GM12878 (cell line): ENCODE results near the gene SOX30. TPM values are rescaled to one million over a fixed set of nuclear protein-coding genes. Genes with fewer than 3 reads are reported as not detected.

Experiments used
- ATAC-seq: fragments of 200-7000 bp; cut with Tn5 transposase; 3 replicates; pipeline ENCODE4 v1.9.1; 2020; ENCODE audit warnings: mild to moderate bottlenecking, moderate library complexity
- BruUV-seq: library from RNA; stranded (reverse); fragments of 400-500 nt; replicated peaks from 2 replicates; lab custom pipeline; 2021; lab: Mats Ljungman, UMichigan
- CTCF ChIA-PET: fragments of 300-600 bp; sonication (Branson Sonifier 250); formaldehyde crosslinking; extraction: SDS; loops from one replicate; lab custom pipeline; 2021; ENCODE audit warnings: inconsistent platforms; lab: Yijun Ruan, JAX
- POLR2A ChIA-PET: fragments of 350-600 bp; formaldehyde crosslinking; extraction: SDS; loops from one replicate; lab custom pipeline; 2021; ENCODE audit warnings: inconsistent platforms; lab: Charles Lee
- RAD21 ChIA-PET: fragments of 300-600 bp; sonication (Branson Sonifier 250); formaldehyde crosslinking; loops from one replicate; lab custom pipeline; 2023; ENCODE audit warnings: antibody characterized with exemption; ENCODE audit not compliant: unreplicated experiment; lab: Charles Lee
- SMC1A ChIA-PET: fragments of 300-600 bp; sonication (Branson Sonifier 250); formaldehyde crosslinking; loops from one replicate; lab custom pipeline; 2023; ENCODE audit not compliant: unreplicated experiment, uncharacterized antibody; lab: Charles Lee
- DNase-seq: peaks from one replicate; pipeline ENCODE4 v3.0.0-alpha.2; 2011; ENCODE audit warnings: low read depth, low spot score
- FAIRE-seq: peaks from 3 replicates; lab custom pipeline; 2011; peaks lifted over from hg19 to GRCh38; lab: Jason Lieb, UNC
- H2AFZ ChIP-seq: 2 replicates; pipeline ENCODE4 v1.6.0; 2011; ENCODE audit warnings: low read depth, low read length, control low read depth; ENCODE audit not compliant: control insufficient read depth
- H3K27ac ChIP-seq: 2 replicates; pipeline ENCODE4 v1.5.1; 2011; ENCODE audit warnings: control low read depth; ENCODE audit not compliant: control insufficient read depth, insufficient read depth
- H3K27me3 ChIP-seq, 2 experiments: replicated peaks in 1 of 2; 2 replicates each; pipeline versions ENCODE4 v1.6.0 to v1.6.1; 2011; ENCODE audit warnings: low read length in 1 of 2; ENCODE audit not compliant: control insufficient read depth in 2 of 2, insufficient read depth in 2 of 2
- H3K36me3 ChIP-seq, 2 experiments: 2 replicates each; pipeline ENCODE4 v1.5.1; 2011; ENCODE audit warnings: low read length in 1 of 2; ENCODE audit not compliant: control insufficient read depth in 2 of 2, insufficient read depth in 2 of 2
- H3K4me1 ChIP-seq: 2 replicates; pipeline ENCODE4 v1.6.1; 2011; ENCODE audit warnings: mild to moderate bottlenecking, low read length, moderate library complexity, mixed read lengths; ENCODE audit not compliant: control insufficient read depth, insufficient read depth
- H3K4me2 ChIP-seq: 2 replicates; pipeline ENCODE4 v1.6.0; 2011; ENCODE audit warnings: control low read depth; ENCODE audit not compliant: control insufficient read depth, insufficient read depth
- H3K4me3 ChIP-seq: fragments of 200-600 bp; sonication (generic); 2 replicates; pipeline ENCODE4 v1.5.1; 2016
- H3K79me2 ChIP-seq: 2 replicates; pipeline ENCODE4 v1.6.0; 2011; ENCODE audit warnings: low read length; ENCODE audit not compliant: control insufficient read depth, insufficient read depth
- H3K9ac ChIP-seq: 2 replicates; pipeline ENCODE4 v1.8.0; 2011; ENCODE audit warnings: low read length, control low read depth, mixed read lengths; ENCODE audit not compliant: control insufficient read depth, insufficient read depth
- H3K9me3 ChIP-seq: replicated peaks from 3 replicates; pipeline ENCODE4 v1.5.1; 2011; ENCODE audit warnings: mild to moderate bottlenecking, low read length; ENCODE audit not compliant: control insufficient read depth, insufficient read depth
- H4K20me1 ChIP-seq: 2 replicates; pipeline ENCODE4 v1.6.0; 2011; ENCODE audit not compliant: control insufficient read depth, insufficient read depth
- IRF4 ChIP-seq: IDR thresholded peaks from 2 replicates; pipeline ENCODE4 v1.6.1; 2011; ENCODE audit warnings: low read depth, low read length
- SRF ChIP-seq, 2 experiments: IDR thresholded peaks; 2 replicates each; pipeline ENCODE4 v1.6.1; 2011; ENCODE audit warnings: low read depth in 2 of 2, low read length in 2 of 2, mild to moderate bottlenecking in 1 of 2, moderate library complexity in 1 of 2
- WGBS: methylation state at CpG from one replicate; pipeline ENCODE4 v1.1.6; 2016; ENCODE audit warnings: low lambda C conversion rate; ENCODE audit not compliant: insufficient replicate concordance, insufficient coverage; ENCODE audit errors: missing lambda C conversion rate; 5-methylcytosine and 5-hydroxymethylcytosine counted together
- in situ Hi-C: fragments of 300-500 bp; cut with MboI; formaldehyde crosslinking; loops from 9 replicates; pipeline ENCODE4 v1.14.3; 2018; ENCODE audit warnings: mixed read lengths
- intact Hi-C: fragments of 100-400 bp; cut with micrococcal nuclease; formaldehyde crosslinking; loops from one replicate; pipeline ENCODE4 v1.14.2; 2022; ENCODE audit not compliant: unreplicated experiment
- polyA plus RNA-seq, 11 experiments: library from polyadenylated mRNA; depleted of rRNA in 4 of 11; unstranded in 6 of 11; stranded (reverse) in 5 of 11; fragments of >200 nt; fragmentation: Nextera tagmentation in 4 of 11; fragmentation: Illumina TruSeq in 1 of 11; extraction: Ambion mirVana in 4 of 11; extraction: Trizol in 1 of 11; gene quantifications; 1 replicate in 1 of 11; 2 replicates in 10 of 11; pipeline versions ENCODE4 v1.2.1 to v1.2.3, GENCODE V29; 2011 to 2016; ENCODE audit warnings: inconsistent platforms in 2 of 11, missing spikeins in 2 of 11, low read depth in 1 of 11
- total RNA-seq, 4 experiments: library from RNA; depleted of rRNA in 3 of 4; stranded (reverse); fragments of >200 nt in 3 of 4; fragmentation: Illumina TruSeq in 1 of 4; extraction: Trizol in 1 of 4; gene quantifications; 2 replicates each; pipeline versions ENCODE4 v1.2.1 to v1.2.3, GENCODE V29; 2013 to 2021
- TF ChIP-seq, protein P1 (sequence below): fragments of 150-350 bp; IDR thresholded peaks from 2 replicates; pipeline ENCODE4 v1.6.1; 2014; ENCODE audit warnings: mild to moderate bottlenecking, low read depth, low read length
- TF ChIP-seq, protein P2 (sequence below): IDR thresholded peaks from 2 replicates; pipeline ENCODE4 v1.6.1; 2012; ENCODE audit warnings: low read depth, low read length, improper control_type of control experiment

The SOX30 gene
- total and polyA plus RNA-seq, 10 of the 15 experiments (the other 5 are each of a cell fraction or from before 2014, with no cell fraction given): 0.06 to 0.32 (median 0.10) TPM; not detected in 2

DNA sequence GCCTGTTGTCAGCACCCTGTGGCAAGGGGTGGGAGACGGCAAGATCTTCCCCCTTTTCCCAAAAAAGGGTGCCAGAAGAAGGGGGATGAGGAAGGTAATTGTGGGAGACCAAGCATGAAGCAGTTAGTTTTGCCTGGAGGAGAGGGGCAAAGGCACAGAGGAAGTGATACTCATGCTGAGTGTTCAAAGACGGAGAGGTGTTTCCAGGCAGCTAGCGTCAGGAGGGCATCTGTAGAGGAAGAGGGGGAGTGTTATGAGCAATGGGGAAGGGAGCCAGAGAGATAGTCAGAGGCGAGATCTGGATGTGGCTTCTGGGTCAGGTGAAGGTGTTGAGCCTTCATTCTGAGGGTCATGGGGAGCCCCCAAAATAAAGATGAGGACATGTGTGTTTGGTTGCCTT is 49.7 kb downstream of the SOX30 start (continued):
- TF ChIP-seq, protein P1, sequence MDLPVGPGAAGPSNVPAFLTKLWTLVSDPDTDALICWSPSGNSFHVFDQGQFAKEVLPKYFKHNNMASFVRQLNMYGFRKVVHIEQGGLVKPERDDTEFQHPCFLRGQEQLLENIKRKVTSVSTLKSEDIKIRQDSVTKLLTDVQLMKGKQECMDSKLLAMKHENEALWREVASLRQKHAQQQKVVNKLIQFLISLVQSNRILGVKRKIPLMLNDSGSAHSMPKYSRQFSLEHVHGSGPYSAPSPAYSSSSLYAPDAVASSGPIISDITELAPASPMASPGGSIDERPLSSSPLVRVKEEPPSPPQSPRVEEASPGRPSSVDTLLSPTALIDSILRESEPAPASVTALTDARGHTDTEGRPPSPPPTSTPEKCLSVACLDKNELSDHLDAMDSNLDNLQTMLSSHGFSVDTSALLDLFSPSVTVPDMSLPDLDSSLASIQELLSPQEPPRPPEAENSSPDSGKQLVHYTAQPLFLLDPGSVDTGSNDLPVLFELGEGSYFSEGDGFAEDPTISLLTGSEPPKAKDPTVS: no peak
- TF ChIP-seq IRF4: peak; percentile 88

DNA sequence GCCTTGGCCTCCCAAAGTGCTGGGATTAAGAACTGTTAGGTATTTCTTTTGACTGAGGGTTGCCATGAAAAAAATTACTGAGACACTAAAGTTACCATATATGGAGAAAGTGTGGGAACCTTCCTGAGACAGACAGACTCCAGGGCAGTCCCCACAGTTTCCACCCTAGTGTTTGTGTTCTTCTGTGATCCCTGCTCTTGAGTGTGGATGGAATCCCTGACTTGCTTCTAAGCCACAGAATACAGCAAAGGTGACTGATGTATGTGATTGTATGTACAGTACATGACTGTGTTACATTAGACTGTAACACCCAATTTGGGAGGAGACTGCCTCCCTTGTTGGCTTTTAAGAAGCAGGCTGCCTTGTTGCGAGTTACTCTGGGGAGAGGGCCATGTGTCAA is 52.0 kb downstream of the SOX30 start:
- ChIA-PET RAD21 (interaction anchor here (8.8 to 9.3 kb wide), 2 partner anchors 10 to 31 kb away, joined by 89 to 90 read pairs; no protein-coding TSS in a partner anchor), POLR2A (interaction anchor here (0.6 to 1.4 kb wide), 3 partner anchors 29 to 129 kb away, joined by 3 to 4 read pairs (median 4); no protein-coding TSS in a partner anchor), CTCF (interaction anchor here (0.6 kb wide), 1 partner anchor 117 kb away, joined by 3 read pairs; no protein-coding TSS in a partner anchor), SMC1A (interaction anchor here (0.9 to 11.0 kb wide), 4 partner anchors 10 to 149 kb away, joined by 3 to 142 read pairs (median 3); no protein-coding TSS in a partner anchor)
- Histone ChIP-seq H2AFZ (no peak overlapping the region; the same call in 1 of the 2 replicates), H3K79me2 (no peaks in the 10 kb centered on the region), H3K27ac (peak overlapping the region; percentile 14), H3K4me3 (no peak overlapping the region), H3K4me1 (peaks cover 77% of the 10 kb centered on the region), H4K20me1 (no peaks in the 10 kb centered on the region), H3K9ac (no peak overlapping the region), H3K4me2 (no peak overlapping the region), H3K36me3 (no peaks in the 10 kb centered on the region), H3K27me3 (no peaks in the 10 kb centered on the region), H3K9me3 (no peaks in the 10 kb centered on the region; the same call in 2 of the 3 replicates)
- WGBS: 100% methylated on average over 1 of the region's 1 CpG
- DNase-seq (no peak), FAIRE-seq (no peak), ATAC-seq (no peak)
- no TSS peak for BruUV-seq
- TF ChIP-seq, protein P2, sequence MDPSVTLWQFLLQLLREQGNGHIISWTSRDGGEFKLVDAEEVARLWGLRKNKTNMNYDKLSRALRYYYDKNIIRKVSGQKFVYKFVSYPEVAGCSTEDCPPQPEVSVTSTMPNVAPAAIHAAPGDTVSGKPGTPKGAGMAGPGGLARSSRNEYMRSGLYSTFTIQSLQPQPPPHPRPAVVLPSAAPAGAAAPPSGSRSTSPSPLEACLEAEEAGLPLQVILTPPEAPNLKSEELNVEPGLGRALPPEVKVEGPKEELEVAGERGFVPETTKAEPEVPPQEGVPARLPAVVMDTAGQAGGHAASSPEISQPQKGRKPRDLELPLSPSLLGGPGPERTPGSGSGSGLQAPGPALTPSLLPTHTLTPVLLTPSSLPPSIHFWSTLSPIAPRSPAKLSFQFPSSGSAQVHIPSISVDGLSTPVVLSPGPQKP: no peak
- 0 out of 4 replicates have a peak, but pooled peaks of 1 of the 2 experiments have one; percentile 43 for TF ChIP-seq SRF (IDR thresholded peaks at IDR 0.05; ENCODE audit: low read depth in 2 of 2, low read length in 2 of 2)
- intact Hi-C loops (no loop called here), in situ Hi-C loops (no loop called here)
